H1 (cell line): ENCODE data around the gene OVCH2. TPM values are rescaled to one million over a fixed set of nuclear protein-coding genes. Genes with fewer than 3 reads are reported as not detected.

Experiments
- CTCF ChIA-PET: fragments of 300-600 bp; sonication (Branson Sonifier 250); formaldehyde crosslinking; loops from one replicate; lab custom pipeline; 2021; ENCODE audit not compliant: partially characterized antibody; lab: Charles Lee
- POLR2A ChIA-PET: fragments of 300-600 bp; sonication (Branson Sonifier 250); formaldehyde crosslinking; loops from one replicate; lab custom pipeline; 2021; ENCODE audit warnings: inconsistent platforms; ENCODE audit not compliant: partially characterized antibody; lab: Charles Lee
- DNase-seq, 2 experiments: peaks; one replicate each; pipeline versions ENCODE4 v3.0.0 to v3.0.0-alpha.2; 2010 to 2022; ENCODE audit warnings: low spot score in 2 of 2, low read depth in 1 of 2, mixed read lengths in 1 of 2
- FAIRE-seq: peaks from 2 replicates; lab custom pipeline; 2011; peaks lifted over from hg19 to GRCh38; lab: Jason Lieb, UNC
- H2AFZ ChIP-seq: 2 replicates; pipeline ENCODE4 v1.8.1; 2012; ENCODE audit warnings: low read length, inconsistent platforms
- H2AK5ac ChIP-seq: 2 replicates; pipeline ENCODE4 v1.6.1; 2013; ENCODE audit warnings: low read depth, low read length
- H2BK120ac ChIP-seq: replicated peaks from 2 replicates; pipeline ENCODE3; 2013; ENCODE audit warnings: low read depth, low read length, inconsistent platforms
- H2BK12ac ChIP-seq: 2 replicates; pipeline ENCODE4 v1.6.1; 2013; ENCODE audit warnings: low read depth, low read length
- H2BK15ac ChIP-seq: 2 replicates; pipeline ENCODE4 v1.6.1; 2013; ENCODE audit warnings: low read length
- H2BK20ac ChIP-seq: 2 replicates; pipeline ENCODE4 v1.6.1; 2013; ENCODE audit warnings: low read length
- H2BK5ac ChIP-seq: 2 replicates; pipeline ENCODE4 v1.6.1; 2013; ENCODE audit warnings: low read depth, low read length
- H3K14ac ChIP-seq: 2 replicates; pipeline ENCODE4 v1.6.1; 2013; ENCODE audit warnings: inconsistent platforms; ENCODE audit not compliant: insufficient read length
- H3K18ac ChIP-seq: 2 replicates; pipeline ENCODE4 v1.6.1; 2013; ENCODE audit warnings: low read length; ENCODE audit errors: extremely low read depth
- H3K23ac ChIP-seq: 2 replicates; pipeline ENCODE4 v1.6.1; 2013; ENCODE audit warnings: inconsistent platforms; ENCODE audit not compliant: insufficient read length
- H3K23me2 ChIP-seq: 2 replicates; pipeline ENCODE4 v1.6.1; 2013; ENCODE audit warnings: low read depth, low read length
- H3K27ac ChIP-seq: 2 replicates; pipeline ENCODE4 v1.6.1; 2011; ENCODE audit warnings: low read depth, low read length, inconsistent platforms
- H3K27me3 ChIP-seq, 4 experiments: replicated peaks in 1 of 4; 1 replicate in 1 of 4; 2 replicates in 3 of 4; pipeline versions ENCODE4 v1.6.1 to v1.8.1; 2011 to 2013; ENCODE audit warnings: low read length in 3 of 4, mild to moderate bottlenecking in 3 of 4, inconsistent platforms in 2 of 4, mixed read lengths in 2 of 4, moderate library complexity in 1 of 4; ENCODE audit not compliant: control insufficient read depth in 3 of 4, insufficient read depth in 3 of 4; ENCODE audit errors: extremely low read depth in 1 of 4
- H3K36me3 ChIP-seq, 4 experiments: 2 replicates each; pipeline versions ENCODE4 v1.6.1 to v1.8.1; 2011 to 2013; ENCODE audit warnings: mild to moderate bottlenecking in 4 of 4, low read length in 3 of 4, moderate library complexity in 2 of 4, control low read depth in 1 of 4, inconsistent platforms in 1 of 4; ENCODE audit not compliant: insufficient read depth in 4 of 4, control insufficient read depth in 2 of 4
- H3K4ac ChIP-seq: replicated peaks from 2 replicates; pipeline ENCODE3; 2013; ENCODE audit warnings: low read length, low read depth, mixed read lengths, inconsistent platforms; ENCODE audit not compliant: insufficient read length
- H3K4me1 ChIP-seq, 4 experiments: replicated peaks in 1 of 4; 1 replicate in 1 of 4; 2 replicates in 3 of 4; pipeline versions ENCODE4 v1.6.1 to v1.8.1; 2011 to 2013; ENCODE audit warnings: low read length in 3 of 4, inconsistent platforms in 2 of 4, mixed read lengths in 1 of 4; ENCODE audit not compliant: insufficient read depth in 4 of 4, control insufficient read depth in 3 of 4
- H3K4me2 ChIP-seq, 2 experiments: 2 replicates each; pipeline versions ENCODE4 v1.6.1 to v1.8.1; 2011 to 2013; ENCODE audit warnings: low read depth in 2 of 2, low read length in 2 of 2, control low read depth in 1 of 2, inconsistent platforms in 1 of 2, mild to moderate bottlenecking in 1 of 2; ENCODE audit not compliant: insufficient read depth in 1 of 2
- H3K4me3 ChIP-seq, 4 experiments: fragments of 200-600, 300-600 bp in 1 of 4; sonication (generic), shearing (Covaris generic), sonication (Bioruptor Twin) in 1 of 4; 2 replicates each; pipeline versions ENCODE4 v1.5.1 to v1.8.1; 2011 to 2016; ENCODE audit warnings: low read length in 4 of 4, low read depth in 3 of 4, control low read depth in 2 of 4, inconsistent platforms in 2 of 4, mild to moderate bottlenecking in 2 of 4, mixed read lengths in 1 of 4, moderate library complexity in 1 of 4; ENCODE audit not compliant: insufficient read depth in 2 of 4; ENCODE audit errors: extremely low read depth in 1 of 4
- H3K56ac ChIP-seq: replicated peaks from 2 replicates; pipeline ENCODE3; 2013; ENCODE audit warnings: low read depth, mild to moderate bottlenecking, mixed read lengths, low read length, inconsistent platforms; ENCODE audit not compliant: insufficient read length
- H3K79me1 ChIP-seq: 2 replicates; pipeline ENCODE4 v1.6.1; 2013; ENCODE audit warnings: low read depth, low read length, control low read depth
- H3K79me2 ChIP-seq, 2 experiments: 2 replicates each; pipeline versions ENCODE4 v1.6.1 to v1.8.1; 2012 to 2013; ENCODE audit warnings: low read length in 2 of 2, mild to moderate bottlenecking in 2 of 2, inconsistent platforms in 1 of 2; ENCODE audit not compliant: insufficient read depth in 2 of 2, control insufficient read depth in 1 of 2
- H3K9ac ChIP-seq, 4 experiments: replicated peaks in 1 of 4; 1 replicate in 1 of 4; 2 replicates in 3 of 4; pipeline versions ENCODE4 v1.6.1 to v1.8.1; 2011 to 2013; ENCODE audit warnings: low read depth in 3 of 4, low read length in 3 of 4, control low read depth in 2 of 4, mild to moderate bottlenecking in 2 of 4, moderate library complexity in 2 of 4, inconsistent platforms in 1 of 4; ENCODE audit errors: extremely low read depth in 1 of 4
- H3K9me3 ChIP-seq, 2 experiments: 2 replicates each; pipeline versions ENCODE4 v1.6.1 to v1.8.1; 2012 to 2013; ENCODE audit warnings: mild to moderate bottlenecking in 2 of 2, moderate library complexity in 2 of 2, control low read depth in 1 of 2, inconsistent platforms in 1 of 2, low read depth in 1 of 2, low read length in 1 of 2, mixed read lengths in 1 of 2; ENCODE audit not compliant: insufficient read depth in 2 of 2
- H4K20me1 ChIP-seq, 2 experiments: replicated peaks in 1 of 2; 2 replicates each; pipeline versions ENCODE3 to v1.8.1; 2011 to 2013; ENCODE audit warnings: inconsistent platforms in 2 of 2, low read length in 2 of 2, mild to moderate bottlenecking in 1 of 2; ENCODE audit not compliant: insufficient read depth in 2 of 2, control insufficient read depth in 1 of 2
- H4K5ac ChIP-seq: 2 replicates; pipeline ENCODE4 v1.6.1; 2013; ENCODE audit warnings: low read length, low read depth, mixed read lengths, inconsistent platforms; ENCODE audit not compliant: insufficient read length
- H4K8ac ChIP-seq: 2 replicates; pipeline ENCODE4 v1.8.0; 2013; ENCODE audit warnings: mild to moderate bottlenecking, moderate library complexity, low read length, inconsistent platforms; ENCODE audit not compliant: insufficient read depth; ENCODE audit errors: extremely low read depth
- H4K91ac ChIP-seq: replicated peaks from 2 replicates; pipeline ENCODE3; 2013; ENCODE audit warnings: low read length, mixed read lengths, inconsistent platforms; ENCODE audit not compliant: insufficient read length
- CHD2 ChIP-seq: IDR thresholded peaks from 2 replicates; pipeline ENCODE4 v1.6.1; 2012; ENCODE audit warnings: low read length, improper control_type of control experiment
- CTCF ChIP-seq, 3 experiments: IDR thresholded peaks; 1 replicate in 2 of 3; 2 replicates in 1 of 3; pipeline versions ENCODE4 v1.5.1 to v1.6.1; 2011; ENCODE audit warnings: low read length in 3 of 3, mild to moderate bottlenecking in 3 of 3, inconsistent platforms in 2 of 3, low read depth in 1 of 3, moderate library complexity in 1 of 3; ENCODE audit not compliant: insufficient read depth in 1 of 3; ENCODE audit errors: control extremely low read depth in 1 of 3
- E2F6 ChIP-seq: IDR thresholded peaks from 2 replicates; pipeline ENCODE4 v1.6.1; 2012; ENCODE audit warnings: inconsistent platforms
- RFX5 ChIP-seq: IDR thresholded peaks from 2 replicates; pipeline ENCODE4 v1.6.1; 2011; ENCODE audit warnings: low read depth, low read length, improper control_type of control experiment, borderline replicate concordance
- SIRT6 ChIP-seq: IDR thresholded peaks from one replicate; pipeline ENCODE4 v1.7.1; 2012; ENCODE audit warnings: low read length, inconsistent platforms
- SP1 ChIP-seq: IDR thresholded peaks from 2 replicates; pipeline ENCODE4 v1.6.1; 2011; ENCODE audit warnings: low read depth, low read length
- YY1 ChIP-seq: IDR thresholded peaks from 2 replicates; pipeline ENCODE4 v1.6.1; 2011; ENCODE audit warnings: low read depth, mild to moderate bottlenecking, low read length
- WGBS, 2 experiments: shearing (Covaris generic) in 1 of 2; methylation state at CpG; one replicate each; pipeline versions ENCODE4 v1.1.6 to v1.1.7; 2013 to 2015; ENCODE audit warnings: low lambda C conversion rate in 2 of 2, mixed read lengths in 2 of 2, inconsistent platforms in 1 of 2, low coverage in 1 of 2, missing lambda C conversion rate in 1 of 2; ENCODE audit not compliant: insufficient replicate concordance in 2 of 2, insufficient coverage in 1 of 2, insufficient read length in 1 of 2; ENCODE audit errors: extremely low coverage in 1 of 2, missing lambda C conversion rate in 1 of 2; 5-methylcytosine and 5-hydroxymethylcytosine counted together
- polyA plus RNA-seq, 7 experiments: library from polyadenylated mRNA; depleted of rRNA in 3 of 7; stranded (reverse) in 5 of 7; unstranded in 2 of 7; fragments of >200 nt in 5 of 7; fragments of 200-250 nt in 2 of 7; gene quantifications; 1 replicate in 5 of 7; 2 replicates in 1 of 7; 4 replicates in 1 of 7; pipeline versions ENCODE4 v1.2.1 to v1.2.3, GENCODE V29; 2011 to 2013; ENCODE audit warnings: missing spikeins in 2 of 7, mixed read lengths in 2 of 7
- total RNA-seq: library from RNA; stranded (reverse); fragmentation: NEBNext Ultra II Directional; extraction: Animal tissue kit (Norgen Biotek cat#: 25700); gene quantifications from 2 replicates; pipeline ENCODE4 v1.2.1, GENCODE V29; 2021

The OVCH2 gene
- total and polyA plus RNA-seq, 2 of the 8 experiments (the other 6 are each of a cell fraction or from before 2014, with no cell fraction given): 0.03 to 1.1 TPM

GRCh38 chr11:7640816-7641215, 65.5 kb downstream of the OVCH2 start:
- Histone ChIP-seq H3K23me2 (no peaks in the 10 kb centered on the region), H3K23ac (no peak overlapping the region), H3K36me3 (0 out of 8 replicates have a peak, but pooled peaks cover 0 to 2% (median 0%) of the 10 kb centered on the region in 4 experiments), H3K4me1 (no peaks in the 10 kb centered on the region), H4K20me1 (no peaks in the 10 kb centered on the region), H2BK15ac (no peak overlapping the region), H3K27me3 (no peaks in the 10 kb centered on the region), H3K9me3 (no peaks in the 10 kb centered on the region), H2BK120ac (no peak overlapping the region), H3K79me1 (no peaks in the 10 kb centered on the region), H2BK12ac (no peak overlapping the region), H3K9ac (no peak overlapping the region), H3K14ac (no peak overlapping the region), H4K5ac (no peak overlapping the region), H3K56ac (no peak overlapping the region), H3K18ac (no peak overlapping the region), H3K79me2 (no peaks in the 10 kb centered on the region), H4K91ac (no peak overlapping the region), H2AK5ac (no peak overlapping the region), H2BK20ac (no peak overlapping the region), H3K4me3 (no peak overlapping the region), H3K4me2 (no peak overlapping the region), H3K27ac (no peak overlapping the region), H2BK5ac (no peak overlapping the region), H3K4ac (no peak overlapping the region), H4K8ac (no peak overlapping the region), H2AFZ (no peak overlapping the region)
- TF ChIP-seq E2F6 (no peak), YY1 (no peak), CTCF (IDR thresholded peaks at IDR 0.05; ENCODE audit: control extremely low read depth in 1 of 3, insufficient read depth in 1 of 3, low read depth in 1 of 3, low read length in 3 of 3) (no peak), SIRT6 (no peak), SP1 (no peak), RFX5 (no peak), CHD2 (no peak)
- DNase-seq (no peak), FAIRE-seq (no peak)
- ChIA-PET CTCF (interaction anchor here (0.7 to 6.0 kb wide), 5 partner anchors 11 to 400 kb away, joined by 3 to 40 read pairs (median 4); no protein-coding TSS in a partner anchor), POLR2A (interaction anchor here (0.6 kb wide), 1 partner anchor 57 kb away, joined by 4 read pairs; no protein-coding TSS in a partner anchor)
- 86% methylated on average over 6 of the region's 6 CpGs; no CpG with 5 or more reads in 1 of the 2 experiments for WGBS, 2 experiments
